Hematopoietic multipotent progenitor cell treated with erythropoietin and hydrocortisone succinate and interleukin-3 and kit ligand, for 15 days (in vitro differentiated cells): ENCODE measurements around the gene COG8.
A peak's percentile ranks its signal among the peaks of the same experiment; 100 is the strongest.

Experiments used
- DNase-seq: peaks from one replicate; pipeline ENCODE4 v3.0.0-alpha.2; 2015; ENCODE audit warnings: low spot score

COG8 gene

DNA sequence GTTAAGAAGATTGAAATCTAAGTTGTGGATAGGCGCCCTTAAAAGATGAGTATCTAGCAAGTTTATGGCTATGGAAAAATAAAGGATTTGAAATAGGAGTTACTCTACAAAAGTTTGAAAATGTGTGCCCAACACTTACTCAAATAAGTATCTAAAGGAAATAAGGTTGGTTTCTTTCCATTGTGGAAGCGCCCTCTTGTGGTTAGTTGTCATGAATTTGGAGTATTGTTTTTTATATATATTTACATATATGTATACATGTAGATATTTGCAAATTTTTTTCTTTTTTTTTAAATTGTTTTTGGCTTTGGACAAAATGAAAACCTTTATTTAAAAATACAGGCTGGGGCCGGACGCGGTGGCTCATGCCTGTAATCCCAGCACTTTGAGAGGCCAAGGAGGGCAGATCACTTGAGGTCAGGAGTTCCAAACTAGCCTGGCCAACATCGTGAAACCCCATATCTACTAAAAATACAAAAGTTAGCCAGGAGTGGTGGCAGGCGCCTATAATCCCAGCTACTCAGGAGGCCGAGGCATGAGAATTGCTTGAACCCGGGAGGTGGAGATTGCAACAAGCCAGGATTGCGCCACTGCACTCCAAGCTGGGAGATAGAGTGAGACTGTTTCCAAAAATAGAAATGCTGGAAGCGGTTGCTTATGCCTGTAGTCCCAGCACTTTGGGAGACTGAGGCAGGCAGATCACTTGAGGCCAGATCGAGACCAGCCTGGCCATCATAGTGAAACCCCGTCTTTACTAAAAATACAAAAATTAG, 52.2 kb downstream of the COG8 start:
- DNase-seq: peak; percentile 77

- DNase-seq: no peak
Observed at GRCh38 chr16:69285240-69285639, 54.1 kb downstream of the COG8 start.

GRCh38 chr16:69283851-69284250, 55.5 kb downstream of the COG8 start:
- DNase-seq: no peak

DNA sequence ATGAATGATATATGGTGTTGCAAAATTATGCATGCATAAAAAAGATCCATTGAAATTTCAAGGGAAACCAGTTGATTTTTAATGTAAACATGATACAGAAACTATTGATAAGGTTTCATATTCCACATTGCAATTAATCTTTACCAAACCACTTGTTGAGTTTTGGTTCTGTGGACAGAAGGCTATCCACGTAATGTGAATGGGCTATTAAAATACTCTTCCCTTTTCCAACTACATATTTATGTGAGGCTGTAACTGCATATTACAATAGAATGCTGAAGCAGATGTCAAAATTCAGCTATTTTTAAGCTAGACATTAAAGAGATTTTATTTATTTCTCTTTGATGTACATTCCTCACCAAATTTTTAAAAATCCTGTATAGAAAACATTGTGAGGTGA, 62.0 kb downstream of the COG8 start:
- no peak for DNase-seq
